Mucosa of gallbladder (tissue), 1 donor: ENCODE measurements around the gene RBM43. TPM values are rescaled to one million over a fixed set of nuclear protein-coding genes. Genes with fewer than 3 reads are reported as not detected.

Source experiments
- DNase-seq: peaks from one replicate; pipeline ENCODE4 v3.0.0-alpha.2; 2020; ENCODE audit warnings: low spot score
- total RNA-seq: library from RNA; stranded (reverse); gene quantifications from one replicate; pipeline ENCODE4 v1.2.1, GENCODE V29; 2021
- donor health status: DM: no; HTN: no; CAD: no.

RBM43 gene
- total RNA-seq, 1 donor from 2014 or later: 8.8 TPM

GRCh38 chr2:151228847-151229512, 32.7 kb downstream of the RBM43 start:
- DNase-seq: no peak

DNA sequence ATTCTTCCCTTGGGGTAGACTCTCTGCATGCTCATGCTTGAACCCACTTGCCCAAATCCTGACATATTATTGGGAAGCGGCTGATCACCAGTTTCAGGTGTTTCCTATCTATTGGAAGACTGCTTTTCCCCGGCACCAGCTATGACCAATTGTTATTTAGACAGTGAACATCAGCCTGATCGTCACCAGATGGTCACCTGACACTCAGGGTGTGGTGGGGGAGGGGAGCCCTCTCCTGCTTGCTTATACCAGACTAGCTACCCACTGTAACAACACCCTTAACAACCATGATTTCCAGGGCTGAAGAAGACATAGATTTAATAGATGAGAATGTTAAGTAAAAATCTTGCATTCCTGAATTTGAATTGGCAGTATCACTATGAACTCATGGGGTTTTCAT, 44.3 kb downstream of the RBM43 start:
- no peak for DNase-seq

- no peak for DNase-seq
Observed at GRCh38 chr2:151207100-151207499, 54.6 kb downstream of the RBM43 start.

GRCh38 chr2:151206446-151206968, 55.2 kb downstream of the RBM43 start:
- DNase-seq: no peak

DNA sequence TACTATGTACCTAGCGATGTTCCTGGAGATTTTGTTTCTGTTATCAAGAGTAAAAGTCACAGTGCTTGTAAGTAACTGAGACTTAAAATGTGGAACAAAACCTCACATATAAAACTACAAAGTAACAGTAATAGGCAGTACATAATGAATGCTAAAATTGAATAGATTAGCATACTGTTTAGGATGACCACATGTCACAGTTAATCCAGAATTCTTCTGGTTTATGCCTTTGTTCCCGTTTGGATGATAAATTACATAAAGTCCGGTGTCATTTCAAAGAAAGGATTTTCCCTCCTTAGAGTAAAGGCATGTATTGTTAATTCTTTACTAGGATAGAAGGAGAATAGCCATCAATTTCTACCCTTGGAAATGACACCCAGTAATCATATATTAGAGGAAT, 56.1 kb downstream of the RBM43 start:
- DNase-seq: no peak

DNA sequence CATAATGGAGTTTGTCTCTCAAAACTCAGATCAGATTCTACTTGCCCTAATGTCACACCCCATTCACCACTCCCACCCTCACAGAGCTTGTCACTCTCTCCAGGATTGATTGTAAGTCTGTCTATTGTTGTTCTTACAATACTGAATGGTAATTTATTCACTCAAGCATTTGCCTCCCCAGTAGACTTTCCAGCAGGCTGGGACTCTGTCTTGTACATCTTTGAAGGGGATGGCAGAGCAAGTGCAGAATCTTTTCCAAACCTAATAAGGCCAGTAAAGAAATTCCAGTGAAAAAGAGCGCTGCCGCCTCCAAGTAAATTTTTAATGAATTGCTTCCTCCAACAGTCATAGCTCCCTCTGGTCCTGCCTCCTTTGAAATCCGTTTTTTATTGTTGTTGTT, 56.9 kb downstream of the RBM43 start:
- DNase-seq: no peak

DNA sequence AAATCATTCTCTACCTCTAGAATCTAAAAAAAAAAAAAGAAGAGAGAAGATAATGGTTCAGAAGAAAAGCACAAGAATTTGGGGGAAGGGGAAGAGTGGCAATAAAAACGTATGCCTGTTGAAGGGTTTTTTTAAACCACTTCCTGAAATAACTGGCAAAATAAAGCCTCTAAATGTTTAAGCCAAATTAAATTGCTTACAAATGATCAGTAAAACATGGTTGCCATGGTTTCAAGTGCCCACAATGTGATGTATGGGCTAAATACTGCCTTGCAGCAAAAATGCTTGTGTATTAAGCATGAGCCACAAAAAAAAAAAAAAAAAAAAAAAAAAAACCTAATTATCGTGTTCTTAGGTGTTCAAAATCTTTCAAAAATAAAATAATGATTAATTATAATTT, 60.8 kb downstream of the RBM43 start:
- no peak for DNase-seq

- DNase-seq: no peak
Observed at GRCh38 chr2:151200277-151200676, 61.4 kb downstream of the RBM43 start.

DNA sequence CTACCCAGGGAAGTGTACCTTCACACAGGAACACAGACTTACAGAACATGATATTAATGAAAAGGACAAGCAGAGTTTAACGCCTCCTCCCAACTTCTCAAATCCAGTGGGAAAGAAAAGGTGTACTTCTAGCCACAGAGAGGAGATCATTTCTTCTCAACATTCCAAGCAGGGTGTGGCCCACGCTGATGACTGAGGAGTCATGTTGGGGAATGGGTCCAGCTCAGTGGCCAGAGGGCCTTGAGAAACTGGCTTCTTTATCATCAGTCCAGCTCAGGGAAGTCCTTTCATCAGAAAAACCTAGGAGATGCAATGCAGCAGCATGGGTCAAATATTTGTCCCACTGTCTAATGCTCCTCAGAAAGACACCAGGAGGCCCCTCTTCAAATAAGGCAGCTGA, 63.0 kb downstream of the RBM43 start:
- DNase-seq: no peak

Other genes starting within 250 kb of the RBM43 start
- 15.9 TPM for gene NMI, start 27.8 kb upstream of the RBM43 start, total RNA-seq
- 1.4 TPM for gene TNFAIP6, start 95.7 kb upstream of the RBM43 start, total RNA-seq
- gene RIF1, start 148.0 kb upstream of the RBM43 start, total RNA-seq: 26.1 TPM